SK-N-SH treated with all-trans-retinoic acid at 6 μM for 48 hours (cell line): ENCODE results near the gene MUC5B.

Source experiments
- ATAC-seq: fragments of 200-7000 bp; cut with Tn5 transposase; 3 replicates; pipeline ENCODE4 v1.9.1; 2020; ENCODE audit warnings: mild to moderate bottlenecking, moderate library complexity
- BACH2 ChIP-seq: fragments of 250-450 bp; sonication (Bioruptor Pico); IDR thresholded peaks from 2 replicates; pipeline ENCODE4 v1.9.0; 2021; ENCODE audit warnings: mild to moderate bottlenecking, borderline replicate concordance
- CREB5 ChIP-seq: fragments of 250-450 bp; sonication (Bioruptor Pico); IDR thresholded peaks from 2 replicates; pipeline ENCODE4 v1.5.1; 2020; ENCODE audit warnings: low read depth, mild to moderate bottlenecking, moderate library complexity
- CSDC2 ChIP-seq: fragments of 250-450 bp; sonication (Bioruptor Pico); IDR thresholded peaks from 2 replicates; pipeline ENCODE4 v1.5.0; 2020; ENCODE audit warnings: mild to moderate bottlenecking, moderate library complexity
- CSRNP3 ChIP-seq: fragments of 250-450 bp; sonication (Bioruptor Pico); IDR thresholded peaks from 2 replicates; pipeline ENCODE4 v1.5.1; 2021; ENCODE audit warnings: mild to moderate bottlenecking, moderate library complexity
- GLIS3 ChIP-seq: fragments of 250-450 bp; sonication (Bioruptor Pico); IDR thresholded peaks from 2 replicates; pipeline ENCODE4 v1.5.0; 2020; ENCODE audit warnings: mild to moderate bottlenecking, moderate library complexity
- POU6F1 ChIP-seq: fragments of 250-450 bp; sonication (Bioruptor Pico); IDR thresholded peaks from 2 replicates; pipeline ENCODE4 v1.8.0; 2021; ENCODE audit warnings: low read depth, mild to moderate bottlenecking, moderate library complexity, borderline replicate concordance
- PPARA ChIP-seq: fragments of 250-450 bp; sonication (Bioruptor Pico); IDR thresholded peaks from 2 replicates; pipeline ENCODE4 v1.5.0; 2020; ENCODE audit warnings: mild to moderate bottlenecking, borderline replicate concordance
- SNAI2 ChIP-seq: fragments of 250-450 bp; sonication (Bioruptor Pico); IDR thresholded peaks from 2 replicates; pipeline ENCODE4 v1.5.0; 2020; ENCODE audit warnings: mild to moderate bottlenecking, moderate library complexity
- TOX ChIP-seq: fragments of 250-450 bp; sonication (Bioruptor Pico); IDR thresholded peaks from 2 replicates; pipeline ENCODE4 v1.8.0; 2021; ENCODE audit warnings: mild to moderate bottlenecking, moderate library complexity, borderline replicate concordance
- TSHZ2 ChIP-seq: fragments of 250-450 bp; sonication (Bioruptor Pico); IDR thresholded peaks from 2 replicates; pipeline ENCODE4 v1.5.0; 2020; ENCODE audit warnings: mild to moderate bottlenecking, moderate library complexity
- ZC3H10 ChIP-seq: fragments of 250-450 bp; sonication (Bioruptor Pico); IDR thresholded peaks from 2 replicates; pipeline ENCODE4 v1.5.1; 2021; ENCODE audit warnings: mild to moderate bottlenecking, moderate library complexity
- ZFP3 ChIP-seq: fragments of 250-450 bp; sonication (Bioruptor Pico); IDR thresholded peaks from 2 replicates; pipeline ENCODE4 v1.5.0; 2020; ENCODE audit warnings: mild to moderate bottlenecking, moderate library complexity
- ZFP30 ChIP-seq: fragments of 450-650 bp; formaldehyde crosslinking; IDR thresholded peaks from 2 replicates; pipeline ENCODE4 v1.5.0; 2022; ENCODE audit warnings: mild to moderate bottlenecking, moderate library complexity
- ZNF565 ChIP-seq: fragments of 450-650 bp; formaldehyde crosslinking; conservative IDR thresholded peaks from 2 replicates; pipeline ENCODE4 v1.5.0; 2020; ENCODE audit warnings: low read depth, mild to moderate bottlenecking, moderate library complexity
- ZNF70 ChIP-seq: fragments of 450-650 bp; formaldehyde crosslinking; IDR thresholded peaks from 2 replicates; pipeline ENCODE4 v1.5.0; 2020; ENCODE audit warnings: mild to moderate bottlenecking, moderate library complexity

MUC5B gene

GRCh38 chr11:1180171-1180570, 42.7 kb upstream of the MUC5B start:
- TF ChIP-seq TSHZ2 (CRISPR knock-in tag) (no peak), ZFP3 (CRISPR knock-in tag) (no peak), BACH2 (CRISPR knock-in tag) (no peak), ZNF70 (CRISPR knock-in tag) (no peak), CSRNP3 (CRISPR knock-in tag) (no peak), CREB5 (CRISPR knock-in tag) (no peak), POU6F1 (CRISPR knock-in tag) (no peak), ZNF565 (CRISPR knock-in tag) (no peak)
- ATAC-seq: no peak

GRCh38 chr11:1180947-1181391, 41.9 kb upstream of the MUC5B start:
- TF ChIP-seq ZNF70 (CRISPR knock-in tag): no peak
- TF ChIP-seq ZC3H10 (CRISPR knock-in tag): no peak
- TF ChIP-seq CSDC2 (CRISPR knock-in tag): no peak
- TF ChIP-seq TSHZ2 (CRISPR knock-in tag): no peak
- no peak for TF ChIP-seq TOX (CRISPR knock-in tag)
- TF ChIP-seq ZFP30: no peak
- TF ChIP-seq SNAI2 (CRISPR knock-in tag): no peak
- no peak for TF ChIP-seq POU6F1 (CRISPR knock-in tag)
- no peak for TF ChIP-seq CSRNP3 (CRISPR knock-in tag)
- no peak for TF ChIP-seq GLIS3 (CRISPR knock-in tag)
- TF ChIP-seq CREB5 (CRISPR knock-in tag): no peak
- TF ChIP-seq ZNF565 (CRISPR knock-in tag): no peak
- no peak for TF ChIP-seq PPARA (CRISPR knock-in tag)
- TF ChIP-seq ZFP3 (CRISPR knock-in tag): no peak
- TF ChIP-seq, all 23 proteins: peak for 0
- no peak for ATAC-seq
